Stimulated activated CD4-positive, alpha-beta T cell treated with anti-CD3 and anti-CD28 coated beads, Interleukin-4, amount 100 ng/mL, for 4 hours (primary cell): ENCODE data around the gene SST.
"Not testable (repeated sequence)": the region's sequence is repeated elsewhere in the genome, so short reads cannot be mapped to it uniquely, and the experiment has no call there.

Source experiments
- DNase-seq, 2 experiments: peaks; one replicate each; pipeline ENCODE4 v3.0.0-alpha.2; 2020

SST gene

GRCh38 chr3:187681756-187682155, 11.6 kb upstream of the SST start:
- DNase-seq = not testable (repeated sequence)

- DNase-seq = peak; percentile 44 to 63
Measured at GRCh38 chr3:187679638-187680396, 9.6 kb upstream of the SST start.

- no peak for DNase-seq
Measured at GRCh38 chr3:187678726-187679268, 8.6 kb upstream of the SST start.

GRCh38 chr3:187677604-187678003, 7.4 kb upstream of the SST start:
- DNase-seq = no peak

GRCh38 chr3:187673012-187673411, 2.8 kb upstream of the SST start:
- no peak for DNase-seq

GRCh38 chr3:187667526-187667925, 2.7 kb downstream of the SST start:
- no peak for DNase-seq

GRCh38 chr3:187665764-187666402, 4.3 kb downstream of the SST start:
- DNase-seq = no peak

GRCh38 chr3:187665010-187665409, 5.2 kb downstream of the SST start:
- DNase-seq = no peak

GRCh38 chr3:187662848-187663409, 7.3 kb downstream of the SST start:
- no peak for DNase-seq

- DNase-seq = no peak
Measured at GRCh38 chr3:187661267-187661666, 8.9 kb downstream of the SST start.

- DNase-seq = no peak
Measured at GRCh38 chr3:187651282-187651681, 18.9 kb downstream of the SST start.

GRCh38 chr3:187648177-187648576, 22.0 kb downstream of the SST start:
- no peak for DNase-seq

GRCh38 chr3:187646906-187647660, 23.1 kb downstream of the SST start:
- no peak for DNase-seq

- DNase-seq = not testable (repeated sequence)
Measured at GRCh38 chr3:187645379-187645778, 24.8 kb downstream of the SST start.

GRCh38 chr3:187642861-187643260, 27.3 kb downstream of the SST start:
- DNase-seq = no peak

GRCh38 chr3:187641320-187642016, 28.7 kb downstream of the SST start:
- DNase-seq = no peak

GRCh38 chr3:187640569-187641059, 29.6 kb downstream of the SST start:
- DNase-seq = no peak

GRCh38 chr3:187639927-187640568, 30.1 kb downstream of the SST start:
- DNase-seq = no peak

GRCh38 chr3:187636528-187636927, 33.7 kb downstream of the SST start:
- no peak for DNase-seq

GRCh38 chr3:187630404-187630803, 39.8 kb downstream of the SST start:
- DNase-seq = no peak

GRCh38 chr3:187629711-187630110, 40.5 kb downstream of the SST start:
- no peak for DNase-seq

GRCh38 chr3:187628169-187628568, 42.0 kb downstream of the SST start:
- DNase-seq = no peak
